GM12892 (cell line): ENCODE data around the gene IL9.

ENCODE experiments used
- POLR2A ChIP-seq: IDR thresholded peaks from 2 replicates; pipeline ENCODE4 v1.6.1; 2011; ENCODE audit warnings: low read depth, low read length, control low read depth
- POLR2AphosphoS5 ChIP-seq: IDR thresholded peaks from 2 replicates; pipeline ENCODE4 v1.6.1; 2011; ENCODE audit warnings: low read depth, low read length, control low read depth
- TAF1 ChIP-seq: IDR thresholded peaks from 2 replicates; pipeline ENCODE4 v1.6.1; 2011; ENCODE audit warnings: low read depth, mild to moderate bottlenecking, control low read depth, low read length, borderline replicate concordance

GRCh38 chr5:135895474-135896006, at the start of gene IL9:
- TF ChIP-seq POLR2A (no peak), TAF1 (no peak), POLR2AphosphoS5 (no peak)
